ENCODE results near the gene COG4.

The COG4 gene

DNA sequence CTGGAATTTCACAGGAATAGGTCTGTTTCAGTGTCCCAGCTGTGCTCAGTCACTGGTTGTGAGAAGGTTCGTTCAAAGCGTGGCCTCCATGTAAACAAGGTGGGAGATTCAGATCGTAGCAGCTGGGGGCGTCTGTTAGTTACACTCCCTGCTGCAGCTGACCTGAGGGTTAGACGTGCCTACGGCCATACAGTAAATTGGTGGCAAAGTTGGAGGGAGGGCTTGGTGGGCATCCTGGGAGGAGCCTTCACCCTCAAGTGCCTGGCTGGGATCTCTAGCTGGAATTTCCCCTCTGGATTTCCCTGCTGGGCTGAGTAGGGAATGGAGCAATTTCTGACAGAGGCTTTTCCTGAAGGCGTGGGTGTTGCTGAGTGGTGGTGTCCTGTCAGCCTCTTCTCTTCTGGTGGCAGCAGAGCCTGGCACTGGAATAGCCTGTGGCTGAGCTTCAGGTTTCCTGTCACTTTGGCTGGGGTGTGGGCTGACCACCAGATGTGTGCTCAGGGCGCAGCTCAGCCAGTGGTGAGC is 62.6 kb downstream of the COG4 start:
- TF ChIP-seq, protein P1, sequence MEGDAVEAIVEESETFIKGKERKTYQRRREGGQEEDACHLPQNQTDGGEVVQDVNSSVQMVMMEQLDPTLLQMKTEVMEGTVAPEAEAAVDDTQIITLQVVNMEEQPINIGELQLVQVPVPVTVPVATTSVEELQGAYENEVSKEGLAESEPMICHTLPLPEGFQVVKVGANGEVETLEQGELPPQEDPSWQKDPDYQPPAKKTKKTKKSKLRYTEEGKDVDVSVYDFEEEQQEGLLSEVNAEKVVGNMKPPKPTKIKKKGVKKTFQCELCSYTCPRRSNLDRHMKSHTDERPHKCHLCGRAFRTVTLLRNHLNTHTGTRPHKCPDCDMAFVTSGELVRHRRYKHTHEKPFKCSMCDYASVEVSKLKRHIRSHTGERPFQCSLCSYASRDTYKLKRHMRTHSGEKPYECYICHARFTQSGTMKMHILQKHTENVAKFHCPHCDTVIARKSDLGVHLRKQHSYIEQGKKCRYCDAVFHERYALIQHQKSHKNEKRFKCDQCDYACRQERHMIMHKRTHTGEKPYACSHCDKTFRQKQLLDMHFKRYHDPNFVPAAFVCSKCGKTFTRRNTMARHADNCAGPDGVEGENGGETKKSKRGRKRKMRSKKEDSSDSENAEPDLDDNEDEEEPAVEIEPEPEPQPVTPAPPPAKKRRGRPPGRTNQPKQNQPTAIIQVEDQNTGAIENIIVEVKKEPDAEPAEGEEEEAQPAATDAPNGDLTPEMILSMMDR (IDR thresholded peaks at IDR 0.05): no peak
- Histone ChIP-seq H3K27me3 (no peaks in the 10 kb centered on the region), H3K4me1 (ENCODE audit: control insufficient read depth in 1 of 2, insufficient read depth in 1 of 2, low read depth in 1 of 2, low read length in 1 of 2) (no peaks in the 10 kb centered on the region), H3K9me3 (no peaks in the 10 kb centered on the region), H3K27ac (no peak overlapping the region), H3K4me3 (ENCODE audit: low read depth in 1 of 2, low read length in 1 of 2) (no peak overlapping the region), H3K36me3 (peaks cover 24% of the 10 kb centered on the region)

DNA sequence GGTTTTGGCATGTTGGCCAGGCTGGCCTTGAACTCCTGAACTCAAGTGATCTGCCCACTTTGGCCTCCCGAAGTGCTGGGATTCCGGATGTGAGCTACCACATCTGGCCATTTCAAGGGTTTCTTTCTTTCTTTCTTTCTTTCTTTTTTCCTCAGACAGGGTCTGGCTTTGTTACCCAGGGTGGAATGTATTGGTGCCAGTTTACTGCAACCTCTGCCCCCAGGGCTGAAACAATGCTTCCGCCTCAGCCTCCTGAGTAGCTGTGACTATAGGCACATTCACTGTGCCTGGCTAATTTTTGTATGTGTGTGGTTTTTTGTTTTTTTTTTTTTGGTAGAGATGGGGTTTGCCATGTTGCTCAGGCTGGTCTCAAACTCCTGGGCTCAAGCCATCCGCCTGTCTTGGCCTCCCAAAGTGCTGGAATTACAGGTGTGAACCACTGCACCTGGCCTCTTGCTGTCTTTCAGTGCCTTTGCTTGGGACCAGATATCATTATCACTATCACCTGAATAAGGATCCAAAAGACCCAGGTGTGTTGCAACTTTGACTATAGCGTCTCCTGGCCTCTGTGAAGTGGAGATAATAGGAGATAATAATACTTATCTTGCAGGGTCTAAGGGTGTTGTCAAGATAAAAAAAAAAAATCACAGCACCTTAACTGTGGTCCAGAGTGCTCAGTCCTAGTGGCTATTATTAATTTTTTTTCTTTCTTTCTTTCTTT is 65.7 kb downstream of the COG4 start:
- peaks cover 13% of the 10 kb centered on the region in 2 experiments for H3K4me1 ChIP-seq (ENCODE audit: control insufficient read depth in 1 of 2, insufficient read depth in 1 of 2, low read depth in 1 of 2, low read length in 1 of 2)

GRCh38 chr16:70455910-70456309 is 67.4 kb downstream of the COG4 start:
- Histone ChIP-seq H3K36me3 (no peaks in the 10 kb centered on the region), H3K4me3 (ENCODE audit: low read depth in 1 of 2, low read length in 1 of 2) (no peak overlapping the region), H3K27me3 (peaks cover 9% of the 10 kb centered on the region), H3K27ac (no peak overlapping the region), H3K9me3 (no peaks in the 10 kb centered on the region), H3K4me1 (ENCODE audit: control insufficient read depth in 1 of 2, insufficient read depth in 1 of 2, low read depth in 1 of 2, low read length in 1 of 2) (peaks cover 13% of the 10 kb centered on the region in 2 experiments)
- TF ChIP-seq, protein P1 (IDR thresholded peaks at IDR 0.05): no peak

More for the DNA sequence above, 65.7 kb downstream of the COG4 start:
- no peaks in the 10 kb centered on the region for H3K9me3 ChIP-seq
- TF ChIP-seq, protein P1 (IDR thresholded peaks at IDR 0.05): no peak
- no peak overlapping the region for H3K4me3 ChIP-seq (ENCODE audit: low read depth in 1 of 2, low read length in 1 of 2)
- H3K27ac ChIP-seq: no peak overlapping the region
- no peaks in the 10 kb centered on the region for H3K36me3 ChIP-seq
- H3K27me3 ChIP-seq: no peaks in the 10 kb centered on the region

DNA sequence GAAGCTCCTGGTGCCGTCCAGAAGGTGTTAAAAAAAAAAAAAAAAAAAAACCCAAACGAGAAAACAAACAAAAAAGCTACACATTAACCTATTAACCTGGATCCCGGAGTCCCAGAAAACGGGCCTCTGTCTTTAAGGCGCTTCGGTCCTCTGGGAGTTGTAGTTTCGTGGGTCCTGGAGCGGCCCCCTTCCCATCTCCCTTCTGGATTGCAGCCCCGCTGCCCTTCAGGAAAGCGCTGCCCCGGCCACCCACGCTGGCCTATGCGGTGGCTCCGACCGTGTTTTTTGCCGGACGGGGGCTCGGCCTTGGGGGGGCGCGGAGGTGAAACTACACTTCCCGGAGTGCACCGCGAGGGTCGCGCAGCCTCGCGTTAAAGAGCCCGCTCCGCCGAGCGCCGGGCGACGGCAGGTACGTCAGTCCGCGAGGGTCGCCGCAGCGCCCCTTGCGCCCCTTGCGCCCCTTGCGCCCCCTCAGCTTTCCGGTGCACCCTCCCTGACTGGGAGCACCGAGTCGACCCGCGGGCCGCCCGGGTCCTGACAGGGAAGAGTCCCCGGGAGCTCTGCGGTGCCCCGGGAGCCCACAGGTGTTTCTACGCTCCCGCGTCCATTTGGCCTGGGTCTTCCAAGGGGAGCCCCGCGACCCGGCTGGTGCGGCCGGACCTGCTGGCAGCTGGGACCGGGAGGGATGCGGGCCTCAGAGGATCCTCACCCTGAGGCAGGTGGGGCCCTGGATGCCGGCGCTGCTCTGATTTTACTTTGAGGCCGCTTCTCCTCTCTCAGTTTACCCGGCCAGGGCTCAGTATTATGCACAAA is 68.9 kb downstream of the COG4 start, which contains the start of gene FCSK:
Gene FCSK (plus strand): TSS at position 374 of the 813 bp plus-strand sequence. CDS start 8,596 bp downstream, outside the sequence.
- Histone ChIP-seq H3K27ac (peak within 1 kb of the TSS; percentile 87), H3K4me3 (ENCODE audit: low read depth in 1 of 2, low read length in 1 of 2) (peak within 1 kb of the TSS; percentile 91 to 95), H3K9me3 (no peaks in the 10 kb centered on the region), H3K36me3 (no peaks in the 10 kb centered on the region), H3K4me1 (ENCODE audit: control insufficient read depth in 1 of 2, insufficient read depth in 1 of 2, low read depth in 1 of 2, low read length in 1 of 2) (peaks cover 13% of the 10 kb centered on the region in 2 experiments), H3K27me3 (peaks cover 23% of the 10 kb centered on the region)
- TF ChIP-seq, protein P1 (IDR thresholded peaks at IDR 0.05): no peak

DNA sequence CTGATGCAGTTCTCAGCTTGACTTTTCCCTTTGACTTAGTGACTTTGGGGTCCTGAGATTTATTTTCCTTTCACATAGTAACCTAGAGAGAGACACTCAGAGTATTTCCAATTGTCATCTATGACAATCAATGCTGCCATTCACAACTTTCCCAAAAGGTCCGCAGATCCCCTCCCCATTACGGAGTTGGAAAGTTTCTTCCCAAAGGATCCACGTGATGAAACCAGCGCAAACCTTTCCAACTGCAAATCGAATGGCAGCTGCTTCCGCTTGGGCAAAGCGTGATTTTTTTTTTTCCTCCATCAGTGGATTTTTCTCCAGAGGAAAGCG is 69.5 kb downstream of the COG4 start:
- Histone ChIP-seq H3K9me3 (no peaks in the 10 kb centered on the region), H3K36me3 (no peaks in the 10 kb centered on the region), H3K4me3 (ENCODE audit: low read depth in 1 of 2, low read length in 1 of 2) (peak overlapping the region; percentile 91 to 95), H3K27me3 (peaks cover 23% of the 10 kb centered on the region), H3K4me1 (ENCODE audit: control insufficient read depth in 1 of 2, insufficient read depth in 1 of 2, low read depth in 1 of 2, low read length in 1 of 2) (peaks cover 13% of the 10 kb centered on the region in 2 experiments), H3K27ac (no peak overlapping the region)
- TF ChIP-seq, protein P1 (IDR thresholded peaks at IDR 0.05): no peak

Data from neutrophil (primary cell).